Mesenteric fat pad (tissue), 1 donor: ENCODE measurements around the gene FUOM. TPM values are rescaled to one million over a fixed set of nuclear protein-coding genes. Genes with fewer than 3 reads are reported as not detected.

Source experiments
- DNase-seq: peaks from one replicate; pipeline ENCODE4 v3.0.0-alpha.2; 2020; ENCODE audit warnings: low spot score
- microRNA-seq: library from miRNA; unstranded; fragments of <30 nt; microRNA quantifications from one replicate; pipeline ENCODE4 v1.2.0, GENCODE V29; 2020; ENCODE audit warnings: borderline number of aligned reads
- total RNA-seq: library from RNA; stranded (reverse); fragmentation: NEBNext Ultra II Directional; extraction: Animal tissue kit (Norgen Biotek cat#: 25700); gene quantifications from one replicate; pipeline ENCODE4 v1.2.1, GENCODE V29; 2021
- donor health status: DM: yes; HTN: yes; CAD: no.

FUOM gene
- total RNA-seq, 1 donor from 2014 or later: 19.0 TPM

GRCh38 chr10:133316266-133316665, 41.6 kb downstream of the FUOM start:
- DNase-seq: no peak

DNA sequence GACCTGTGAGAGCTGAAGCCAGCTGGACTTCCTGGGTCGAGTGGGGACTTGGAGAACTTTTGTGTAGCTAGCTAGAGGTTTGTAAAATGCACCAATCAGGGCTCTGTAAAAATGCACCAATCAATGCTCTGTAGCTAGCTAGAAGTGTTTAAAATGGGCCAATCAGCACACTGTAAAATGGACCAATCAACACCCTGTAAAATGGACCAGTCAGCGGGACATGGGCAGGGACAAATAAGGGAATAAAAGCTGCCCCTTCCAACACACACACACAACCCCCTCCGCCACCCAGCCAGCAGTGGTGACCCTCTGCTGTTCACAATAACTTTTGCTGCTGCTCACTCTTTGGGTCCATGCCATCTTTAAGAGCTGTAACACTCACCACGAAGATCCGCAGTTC, 42.0 kb downstream of the FUOM start:
- no peak for DNase-seq

DNA sequence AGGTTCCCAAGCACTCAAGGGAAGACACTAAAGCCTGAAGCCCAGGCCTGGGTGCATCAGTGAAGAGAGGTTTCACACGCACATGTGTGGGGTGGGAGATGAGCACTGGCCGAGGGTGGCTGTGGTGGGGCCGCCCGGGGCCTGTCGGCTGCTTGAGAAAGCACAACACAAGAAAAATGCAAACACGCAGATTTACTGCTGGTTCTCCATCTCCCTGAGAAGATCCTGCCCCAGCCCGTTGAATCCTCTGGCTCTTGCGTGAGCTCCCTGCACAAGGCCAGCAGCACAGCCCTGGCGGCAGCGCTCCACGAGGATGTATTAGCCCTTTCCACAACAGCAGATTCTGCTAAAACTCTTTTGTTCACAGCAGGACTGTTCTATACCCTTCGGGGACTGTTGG, 42.9 kb downstream of the FUOM start:
- no peak for DNase-seq

DNA sequence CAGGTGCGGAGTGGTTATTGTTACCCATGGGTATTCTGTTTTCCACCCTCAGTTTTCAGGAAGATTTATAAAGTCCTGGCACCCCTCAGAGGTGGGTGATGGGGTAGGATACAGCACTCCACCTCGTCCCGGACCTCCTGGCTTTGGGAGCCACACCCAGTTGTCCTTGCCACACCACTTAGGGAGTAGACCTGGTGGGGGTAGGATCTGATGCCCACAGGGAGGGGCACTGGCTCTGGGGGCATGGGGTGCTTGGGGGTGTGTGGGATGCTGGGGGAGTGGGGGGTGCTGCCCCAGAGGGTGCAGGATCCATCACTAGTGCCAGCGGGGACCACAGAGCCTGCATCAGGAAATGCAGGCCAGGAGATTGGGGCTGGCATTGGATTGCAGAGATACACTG, 44.6 kb downstream of the FUOM start:
- DNase-seq: no peak

DNA sequence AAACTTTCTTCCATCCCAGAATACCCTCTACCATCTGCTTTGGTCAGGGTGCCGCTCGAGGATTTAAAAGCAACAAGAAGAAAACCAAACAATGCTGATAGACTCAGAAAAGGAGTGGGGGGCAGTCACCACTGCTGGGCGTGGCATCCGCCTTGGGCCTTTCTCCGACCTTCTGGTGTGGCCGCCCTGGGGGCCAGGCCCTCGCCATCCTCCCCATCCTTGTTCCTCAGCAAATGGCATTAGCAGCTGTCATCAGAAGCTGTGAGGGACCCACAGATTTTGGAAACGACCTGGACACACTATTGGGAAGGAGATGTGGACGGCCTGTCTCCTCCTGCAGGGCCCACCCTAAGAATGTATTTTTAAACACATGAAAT, 45.1 kb downstream of the FUOM start:
- no peak for DNase-seq

GRCh38 chr10:133312016-133312768, 45.6 kb downstream of the FUOM start:
- no peak for DNase-seq

DNA sequence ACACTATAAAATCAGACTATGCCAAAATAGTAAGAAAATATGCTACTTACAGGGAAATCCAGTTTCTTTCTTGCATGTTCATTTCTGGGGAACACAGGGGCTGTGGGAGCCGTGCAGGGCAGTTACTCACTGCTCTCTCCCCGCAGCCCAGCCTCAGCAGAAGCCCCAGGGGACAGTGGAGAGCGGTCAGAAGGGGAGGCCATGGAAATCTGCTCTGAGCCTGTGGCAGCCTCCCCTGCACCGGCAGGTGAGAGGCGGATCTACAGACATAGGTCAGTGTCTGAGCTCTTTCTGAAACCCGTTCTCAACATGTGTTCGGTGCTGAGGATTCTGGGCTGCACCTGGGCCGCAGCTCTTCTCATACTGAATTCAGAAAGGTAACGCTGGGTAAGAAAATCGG, 46.2 kb downstream of the FUOM start:
- no peak for DNase-seq

- no peak for DNase-seq
Observed at GRCh38 chr10:133310789-133311188, 47.0 kb downstream of the FUOM start.

GRCh38 chr10:133310399-133310755, 47.4 kb downstream of the FUOM start:
- DNase-seq: no peak

- DNase-seq: no peak
Observed at GRCh38 chr10:133309720-133310398, 48.0 kb downstream of the FUOM start.

DNA sequence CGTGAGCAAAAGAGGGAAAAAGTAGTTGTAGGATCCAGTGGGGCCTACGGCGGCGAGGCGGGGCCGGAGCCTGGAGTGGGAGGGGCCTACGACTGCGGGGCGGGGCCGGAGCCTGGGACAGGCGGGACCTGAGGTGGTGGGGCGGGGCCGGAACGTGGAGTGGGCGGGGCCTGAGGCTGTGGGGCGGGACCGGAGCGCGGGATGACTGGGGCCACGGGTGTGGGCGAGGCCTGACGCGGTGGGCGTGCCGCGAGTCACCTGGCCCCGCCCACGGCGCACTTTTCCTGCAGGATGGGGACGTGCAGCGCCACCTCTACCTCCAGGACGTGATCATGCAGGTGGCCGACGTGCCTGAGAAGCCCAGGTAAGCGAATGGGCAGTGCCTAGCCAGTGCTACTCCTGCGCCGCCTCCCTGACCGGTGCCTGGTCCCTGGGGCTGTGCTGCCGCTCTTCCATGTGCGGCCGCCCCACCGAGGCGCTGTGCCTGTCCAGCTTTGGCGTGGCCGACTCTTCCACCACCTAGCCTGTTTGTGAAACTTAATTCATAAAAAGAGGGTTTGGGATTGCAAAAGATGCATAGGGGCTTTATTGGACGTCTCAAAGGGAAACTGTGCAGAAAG, 48.6 kb downstream of the FUOM start:
- DNase-seq: peak; percentile 99

- peak; percentile 98 for DNase-seq
Observed at GRCh38 chr10:133308421-133309099, 49.3 kb downstream of the FUOM start, which contains the start of the genes TUBGCP2 and ZNF511. Gene TUBGCP2, minus strand, starts transcription at chr10:133308872. Its CDS starts 5,931 bp downstream, at chr10:133302941. Gene ZNF511, plus strand, starts transcription at chr10:133308914. Its CDS starts 30 bp downstream, at chr10:133308944.

GRCh38 chr10:133307776-133308420, 49.9 kb downstream of the FUOM start:
- no peak for DNase-seq

GRCh38 chr10:133306941-133307379, 50.9 kb downstream of the FUOM start:
- DNase-seq: no peak

GRCh38 chr10:133306097-133306476, 51.7 kb downstream of the FUOM start:
- no peak for DNase-seq

Small RNA genes lying within 50 kb of the gene (microRNA-seq; reads per million reads assigned to microRNA genes)
- not detected for gene MIR3944

Other genes starting within 250 kb of the FUOM start
- 0.13 TPM for gene KNDC1, start 197.8 kb downstream of the FUOM start, total RNA-seq
- gene UTF1, start 127.8 kb downstream of the FUOM start, total RNA-seq: not detected
- 4.0 TPM for gene VENTX, start 120.2 kb downstream of the FUOM start, total RNA-seq
- gene ADAM8, start 81.2 kb downstream of the FUOM start, total RNA-seq: 12.0 TPM
- 46.3 TPM for gene TUBGCP2, start 49.1 kb downstream of the FUOM start, total RNA-seq
- gene ZNF511, start 49.1 kb downstream of the FUOM start, total RNA-seq: 32.9 TPM
- not detected for gene CALY, start 21.1 kb downstream of the FUOM start, total RNA-seq
- gene PRAP1, start 10.6 kb downstream of the FUOM start, total RNA-seq: 1.6 TPM
- gene ECHS1, start 15.3 kb upstream of the FUOM start, total RNA-seq: 188 TPM
- gene PAOX, start 21.2 kb upstream of the FUOM start, total RNA-seq: 3.6 TPM
- 33.3 TPM for gene MTG1, start 36.1 kb upstream of the FUOM start, total RNA-seq
- gene SPRN, start 66.6 kb upstream of the FUOM start, total RNA-seq: not detected
- gene SCART1, start 95.9 kb upstream of the FUOM start, total RNA-seq: 3.3 TPM
- 3.8 TPM for gene CYP2E1, start 169.3 kb upstream of the FUOM start, total RNA-seq
- 2.1 TPM for gene SYCE1, start 207.6 kb upstream of the FUOM start, total RNA-seq